Natural killer cell (primary cell): ENCODE results near the gene CCL22. TPM values are rescaled to one million over a fixed set of nuclear protein-coding genes. Genes with fewer than 3 reads are reported as not detected.
"Not testable (repeated sequence)": the region's sequence is repeated elsewhere in the genome, so short reads cannot be mapped to it uniquely, and the experiment has no call there.

Experiments used
- ATAC-seq, 3 donors: fragments of 150-1000 bp in 2 of 3; fragments of 200-7000 bp in 1 of 3; cut with Tn5 transposase; 1 replicate in 1 of 3; 2 replicates in 2 of 3; pipeline ENCODE4 v1.10.0; 2021; ENCODE audit warnings: mild to moderate bottlenecking in 2 of 3, moderate library complexity in 2 of 3
- DNase-seq, 2 donors: peaks; one replicate each; pipeline versions ENCODE4 v3.0.0 to v3.0.0-alpha.2; 2013 to 2021; ENCODE audit warnings: mixed read lengths in 1 of 2
- H3K27ac ChIP-seq: one replicate; pipeline ENCODE4 v1.5.1; 2013; ENCODE audit warnings: mild to moderate bottlenecking, low read length
- H3K27me3 ChIP-seq: one replicate; pipeline ENCODE4 v1.6.1; 2013; ENCODE audit warnings: low read length; ENCODE audit not compliant: control insufficient read depth, insufficient read depth
- H3K36me3 ChIP-seq: one replicate; pipeline ENCODE4 v1.6.1; 2013; ENCODE audit warnings: low read length; ENCODE audit not compliant: control insufficient read depth, insufficient read depth
- H3K4me1 ChIP-seq: one replicate; pipeline ENCODE4 v1.6.1; 2013; ENCODE audit warnings: low read length; ENCODE audit not compliant: control insufficient read depth, insufficient read depth
- H3K4me3 ChIP-seq: one replicate; pipeline ENCODE4 v1.5.1; 2013; ENCODE audit warnings: low read length
- H3K9me3 ChIP-seq: one replicate; pipeline ENCODE4 v1.6.1; 2013; ENCODE audit warnings: low read length; ENCODE audit not compliant: control insufficient read depth, insufficient read depth
- H3K27ac Mint-ChIP-seq, 2 donors: one replicate each; pipeline ENCODE4 v1.8.0; 2022; ENCODE audit warnings: mild to moderate bottlenecking in 2 of 2, mixed read lengths in 2 of 2, moderate library complexity in 1 of 2
- H3K27me3 Mint-ChIP-seq, 2 donors: one replicate each; pipeline ENCODE4 v1.8.0; 2022; ENCODE audit warnings: low read depth in 2 of 2, mixed read lengths in 2 of 2
- H3K36me3 Mint-ChIP-seq: one replicate; pipeline ENCODE4 v1.8.0; 2022; ENCODE audit warnings: mixed read lengths
- H3K4me1 Mint-ChIP-seq, 2 donors: one replicate each; pipeline ENCODE4 v1.8.0; 2022; ENCODE audit warnings: mixed read lengths in 2 of 2
- H3K4me3 Mint-ChIP-seq: one replicate; pipeline ENCODE4 v1.8.0; 2022; ENCODE audit warnings: mild to moderate bottlenecking, moderate library complexity, mixed read lengths
- H3K9me3 Mint-ChIP-seq, 2 donors: one replicate each; pipeline ENCODE4 v1.8.0; 2022; ENCODE audit warnings: mixed read lengths in 2 of 2
- WGBS: methylation state at CpG from one replicate; pipeline ENCODE4 v1.1.7; 2013; ENCODE audit warnings: missing lambda C conversion rate; ENCODE audit not compliant: insufficient coverage; 5-methylcytosine and 5-hydroxymethylcytosine counted together
- intact Hi-C: fragments of 100-400 bp; cut with micrococcal nuclease; formaldehyde crosslinking; loops from one replicate; pipeline ENCODE4 v1.14.2; 2022
- total RNA-seq, 4 donors: library from RNA; stranded (reverse); fragments of 120-200 nt in 1 of 4; gene quantifications; one replicate each; pipeline versions ENCODE4 v1.2.3 to v1.2.4, GENCODE V29; 2013 to 2022
- TF ChIP-seq, protein P1 (sequence below): fragments of 200-600 bp; IDR thresholded peaks from one replicate; pipeline ENCODE4 v1.8.0; 2022; ENCODE audit warnings: antibody characterized with exemption

The CCL22 gene
- total RNA-seq, 3 donors from 2014 or later (not counting 1 experiment from before 2014, with no cell fraction given), result 0.14 TPM; not detected in 2

- Histone ChIP-seq H3K36me3 (no peaks in the 10 kb centered on the region), H3K27me3 (no peaks in the 10 kb centered on the region), H3K27ac (no peak overlapping the region), H3K4me3 (no peak overlapping the region), H3K4me1 (no peaks in the 10 kb centered on the region), H3K9me3 (no peaks in the 10 kb centered on the region)
- ATAC-seq, result no peak
- DNase-seq, result no peak
- H3K4me1 Mint-ChIP-seq, result no peaks in the 10 kb centered on the region
- no peaks in the 10 kb centered on the region for H3K36me3 Mint-ChIP-seq
- H3K9me3 Mint-ChIP-seq, result no peaks in the 10 kb centered on the region
- intact Hi-C loops, result no loop called here
- H3K27me3 Mint-ChIP-seq, result no peaks in the 10 kb centered on the region
- no peak overlapping the region for H3K27ac Mint-ChIP-seq
- H3K4me3 Mint-ChIP-seq, result no peak overlapping the region
- WGBS, result 72% methylated on average over 1 of the region's 1 CpG
- TF ChIP-seq, protein P1, sequence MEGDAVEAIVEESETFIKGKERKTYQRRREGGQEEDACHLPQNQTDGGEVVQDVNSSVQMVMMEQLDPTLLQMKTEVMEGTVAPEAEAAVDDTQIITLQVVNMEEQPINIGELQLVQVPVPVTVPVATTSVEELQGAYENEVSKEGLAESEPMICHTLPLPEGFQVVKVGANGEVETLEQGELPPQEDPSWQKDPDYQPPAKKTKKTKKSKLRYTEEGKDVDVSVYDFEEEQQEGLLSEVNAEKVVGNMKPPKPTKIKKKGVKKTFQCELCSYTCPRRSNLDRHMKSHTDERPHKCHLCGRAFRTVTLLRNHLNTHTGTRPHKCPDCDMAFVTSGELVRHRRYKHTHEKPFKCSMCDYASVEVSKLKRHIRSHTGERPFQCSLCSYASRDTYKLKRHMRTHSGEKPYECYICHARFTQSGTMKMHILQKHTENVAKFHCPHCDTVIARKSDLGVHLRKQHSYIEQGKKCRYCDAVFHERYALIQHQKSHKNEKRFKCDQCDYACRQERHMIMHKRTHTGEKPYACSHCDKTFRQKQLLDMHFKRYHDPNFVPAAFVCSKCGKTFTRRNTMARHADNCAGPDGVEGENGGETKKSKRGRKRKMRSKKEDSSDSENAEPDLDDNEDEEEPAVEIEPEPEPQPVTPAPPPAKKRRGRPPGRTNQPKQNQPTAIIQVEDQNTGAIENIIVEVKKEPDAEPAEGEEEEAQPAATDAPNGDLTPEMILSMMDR, result no peak
These were observed 34.1 kb downstream of the CCL22 start for GRCh38 chr16:57392694-57393093.

DNA sequence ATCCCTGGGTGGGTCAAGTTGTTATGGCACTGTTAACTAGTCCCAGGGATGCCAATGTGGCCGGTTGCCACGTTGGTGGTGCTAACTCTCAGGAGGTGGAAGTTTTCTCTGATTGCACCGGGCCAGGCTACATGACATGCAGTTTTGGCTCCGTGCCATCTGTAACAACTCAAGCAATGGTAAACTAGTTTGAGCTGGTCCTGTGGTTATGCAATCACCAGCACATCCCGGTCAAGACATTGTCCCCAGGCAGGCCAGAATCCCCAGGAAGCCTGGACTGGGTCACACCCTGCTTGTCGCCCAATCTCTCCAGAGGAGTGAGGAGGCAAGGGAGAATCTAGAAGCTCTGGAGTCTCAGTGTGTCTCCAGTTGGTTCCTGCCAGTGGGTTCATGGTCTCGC is 35.9 kb downstream of the CCL22 start:
- intact Hi-C loops, result no loop called here
- Mint-ChIP-seq H3K27me3 (no peaks in the 10 kb centered on the region), H3K4me1 (no peaks in the 10 kb centered on the region), H3K9me3 (no peaks in the 10 kb centered on the region), H3K27ac (no peak overlapping the region), H3K4me3 (no peak overlapping the region), H3K36me3 (no peaks in the 10 kb centered on the region)
- no peaks in the 10 kb centered on the region for H3K4me1 ChIP-seq
- H3K9me3 ChIP-seq, result no peaks in the 10 kb centered on the region
- H3K4me3 ChIP-seq, result no peak overlapping the region
- no peak overlapping the region for H3K27ac ChIP-seq
- no peak for ATAC-seq
- DNase-seq, result no peak
- H3K27me3 ChIP-seq, result no peaks in the 10 kb centered on the region
- TF ChIP-seq, protein P1, result no peak
- WGBS, result 77% methylated on average over 7 of the region's 7 CpGs
- no peaks in the 10 kb centered on the region for H3K36me3 ChIP-seq

DNA sequence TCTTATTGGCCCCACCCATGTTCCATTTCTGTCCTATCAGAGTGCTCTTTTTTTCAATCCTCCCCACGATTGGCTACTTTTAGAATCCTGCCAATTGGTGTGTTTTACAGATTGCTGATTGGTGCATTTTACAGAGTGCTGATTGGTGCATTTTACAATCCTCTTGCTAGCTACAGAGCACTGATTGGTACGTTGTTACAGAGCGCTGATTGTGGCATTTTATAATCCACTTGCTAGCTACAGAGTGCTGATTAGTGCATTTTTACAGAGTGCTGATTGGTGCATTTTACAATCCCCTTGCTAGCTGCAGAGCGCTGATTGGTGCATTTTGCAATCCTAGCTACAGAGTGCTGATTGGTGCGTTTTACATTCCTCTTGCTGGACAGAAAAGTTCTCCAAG is 36.4 kb downstream of the CCL22 start:
- Histone ChIP-seq H3K4me3 (no peak overlapping the region), H3K36me3 (no peaks in the 10 kb centered on the region), H3K9me3 (no peaks in the 10 kb centered on the region), H3K27me3 (no peaks in the 10 kb centered on the region), H3K27ac (no peak overlapping the region), H3K4me1 (no peaks in the 10 kb centered on the region)
- ATAC-seq (no peak), DNase-seq (no peak)
- H3K4me1 Mint-ChIP-seq, result no peaks in the 10 kb centered on the region
- no peak overlapping the region for H3K27ac Mint-ChIP-seq
- 84% methylated on average over 5 of the region's 5 CpGs for WGBS
- H3K9me3 Mint-ChIP-seq, result no peaks in the 10 kb centered on the region
- no peak overlapping the region for H3K4me3 Mint-ChIP-seq
- no peaks in the 10 kb centered on the region for H3K27me3 Mint-ChIP-seq
- TF ChIP-seq, protein P1, result no peak
- intact Hi-C loops, result no loop called here
- no peaks in the 10 kb centered on the region for H3K36me3 Mint-ChIP-seq

GRCh38 chr16:57396786-57397185 is 38.2 kb downstream of the CCL22 start:
- no peaks in the 10 kb centered on the region for H3K9me3 Mint-ChIP-seq
- no peak overlapping the region for H3K27ac Mint-ChIP-seq
- no peak for ATAC-seq
- Histone ChIP-seq H3K27me3 (no peaks in the 10 kb centered on the region), H3K36me3 (no peaks in the 10 kb centered on the region), H3K27ac (no peak overlapping the region), H3K4me1 (no peaks in the 10 kb centered on the region), H3K4me3 (no peak overlapping the region), H3K9me3 (no peaks in the 10 kb centered on the region)
- DNase-seq, result no peak
- no peak overlapping the region for H3K4me3 Mint-ChIP-seq
- 95% methylated on average over 4 of the region's 4 CpGs for WGBS
- intact Hi-C loops, result no loop called here
- TF ChIP-seq, protein P1, result no peak
- H3K36me3 Mint-ChIP-seq, result no peaks in the 10 kb centered on the region
- no peaks in the 10 kb centered on the region for H3K4me1 Mint-ChIP-seq
- no peaks in the 10 kb centered on the region for H3K27me3 Mint-ChIP-seq

DNA sequence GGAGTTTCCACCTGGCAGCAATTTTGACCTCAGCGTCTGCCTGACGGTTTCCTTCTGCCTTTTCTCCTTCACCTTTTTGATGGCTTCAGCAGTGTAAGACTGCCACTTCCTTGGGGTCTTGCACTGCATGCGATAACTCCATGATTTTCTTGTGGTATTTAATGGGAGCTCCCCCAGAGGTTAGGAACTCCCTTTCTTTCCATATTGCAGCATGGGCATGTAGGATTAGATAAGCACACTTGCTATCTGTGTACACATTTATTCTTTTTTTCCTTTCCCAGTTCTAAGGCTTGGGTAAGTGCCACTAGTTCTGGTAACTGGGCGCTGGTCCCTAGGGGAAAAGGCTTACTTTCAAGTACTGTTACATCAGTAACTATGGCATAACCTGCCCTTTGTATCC is 38.9 kb downstream of the CCL22 start:
- intact Hi-C loops, H3K36me3 ChIP-seq, H3K36me3 Mint-ChIP-seq, H3K27ac Mint-ChIP-seq, H3K9me3 ChIP-seq, ATAC-seq, H3K9me3 Mint-ChIP-seq, DNase-seq, H3K27me3 ChIP-seq, H3K4me1 Mint-ChIP-seq, H3K4me1 ChIP-seq, H3K4me3 Mint-ChIP-seq, H3K4me3 ChIP-seq, H3K27ac ChIP-seq, H3K27me3 Mint-ChIP-seq: not testable (repeated sequence)
- 97% methylated on average over 4 of the region's 4 CpGs for WGBS
